Activated effector memory CD4-positive, alpha-beta T cell treated with Interleukin-2 at 50 U/mL for 16 hours (primary cell): ENCODE data around the gene NRK.
"Not testable (repeated sequence)": the region's sequence is repeated elsewhere in the genome, so short reads cannot be mapped to it uniquely, and the experiment has no call there.

Experiments
- DNase-seq: peaks from one replicate; pipeline ENCODE4 v3.0.0-alpha.2; 2020

The NRK gene, protein sequence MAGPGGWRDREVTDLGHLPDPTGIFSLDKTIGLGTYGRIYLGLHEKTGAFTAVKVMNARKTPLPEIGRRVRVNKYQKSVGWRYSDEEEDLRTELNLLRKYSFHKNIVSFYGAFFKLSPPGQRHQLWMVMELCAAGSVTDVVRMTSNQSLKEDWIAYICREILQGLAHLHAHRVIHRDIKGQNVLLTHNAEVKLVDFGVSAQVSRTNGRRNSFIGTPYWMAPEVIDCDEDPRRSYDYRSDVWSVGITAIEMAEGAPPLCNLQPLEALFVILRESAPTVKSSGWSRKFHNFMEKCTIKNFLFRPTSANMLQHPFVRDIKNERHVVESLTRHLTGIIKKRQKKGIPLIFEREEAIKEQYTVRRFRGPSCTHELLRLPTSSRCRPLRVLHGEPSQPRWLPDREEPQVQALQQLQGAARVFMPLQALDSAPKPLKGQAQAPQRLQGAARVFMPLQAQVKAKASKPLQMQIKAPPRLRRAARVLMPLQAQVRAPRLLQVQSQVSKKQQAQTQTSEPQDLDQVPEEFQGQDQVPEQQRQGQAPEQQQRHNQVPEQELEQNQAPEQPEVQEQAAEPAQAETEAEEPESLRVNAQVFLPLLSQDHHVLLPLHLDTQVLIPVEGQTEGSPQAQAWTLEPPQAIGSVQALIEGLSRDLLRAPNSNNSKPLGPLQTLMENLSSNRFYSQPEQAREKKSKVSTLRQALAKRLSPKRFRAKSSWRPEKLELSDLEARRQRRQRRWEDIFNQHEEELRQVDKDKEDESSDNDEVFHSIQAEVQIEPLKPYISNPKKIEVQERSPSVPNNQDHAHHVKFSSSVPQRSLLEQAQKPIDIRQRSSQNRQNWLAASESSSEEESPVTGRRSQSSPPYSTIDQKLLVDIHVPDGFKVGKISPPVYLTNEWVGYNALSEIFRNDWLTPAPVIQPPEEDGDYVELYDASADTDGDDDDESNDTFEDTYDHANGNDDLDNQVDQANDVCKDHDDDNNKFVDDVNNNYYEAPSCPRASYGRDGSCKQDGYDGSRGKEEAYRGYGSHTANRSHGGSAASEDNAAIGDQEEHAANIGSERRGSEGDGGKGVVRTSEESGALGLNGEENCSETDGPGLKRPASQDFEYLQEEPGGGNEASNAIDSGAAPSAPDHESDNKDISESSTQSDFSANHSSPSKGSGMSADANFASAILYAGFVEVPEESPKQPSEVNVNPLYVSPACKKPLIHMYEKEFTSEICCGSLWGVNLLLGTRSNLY (N-terminal part only)

GRCh38 chrX:105822138-105823091 is at the start of gene NRK:
Gene NRK (plus strand): TSS chrX:105822539. CDS start chrX:105822846, 307 bp downstream.
- no peak for DNase-seq

DNA sequence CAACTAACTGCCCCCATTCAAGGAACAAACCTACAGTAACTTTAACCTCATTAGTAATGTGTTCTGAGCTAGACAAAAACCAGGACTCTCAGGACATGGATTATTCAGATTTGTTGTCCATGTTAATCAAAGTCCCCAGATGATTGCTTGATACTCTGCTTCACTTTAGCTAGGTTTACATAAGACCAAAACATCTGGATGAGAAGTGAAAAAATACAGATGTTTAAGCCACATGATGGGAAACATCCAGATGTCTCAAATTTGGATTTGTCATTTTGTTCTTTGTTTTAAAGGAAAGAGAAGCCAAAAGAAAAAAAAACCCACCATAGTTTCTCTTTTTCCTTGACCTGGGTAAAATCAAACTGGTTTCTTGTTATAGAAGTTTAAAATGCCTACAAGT is 48.5 kb upstream of the NRK start:
- DNase-seq: no peak

GRCh38 chrX:105775679-105776078 is 46.7 kb upstream of the NRK start:
- DNase-seq: no peak

DNA sequence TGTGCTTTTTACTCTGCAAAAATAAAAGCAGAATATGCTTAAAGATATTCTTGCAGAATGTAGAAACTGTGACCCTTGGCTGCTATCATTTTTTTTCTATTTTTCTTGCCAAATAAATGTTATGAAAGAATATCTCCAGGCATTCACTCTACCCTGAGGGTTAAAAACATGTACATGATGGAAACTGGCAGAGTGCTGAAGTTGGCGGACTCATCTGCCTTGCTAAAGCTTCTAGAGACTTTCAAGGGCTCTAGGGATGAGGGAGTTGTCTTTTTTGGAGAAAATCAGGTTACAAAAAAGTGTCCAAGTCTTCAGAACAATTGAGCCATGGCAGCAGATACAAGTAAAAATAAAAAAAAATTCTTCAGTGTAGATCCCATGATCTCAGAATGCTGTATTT is 40.5 kb upstream of the NRK start:
- DNase-seq: no peak

GRCh38 chrX:105796877-105797276 is 25.5 kb upstream of the NRK start:
- DNase-seq: not testable (repeated sequence)

DNA sequence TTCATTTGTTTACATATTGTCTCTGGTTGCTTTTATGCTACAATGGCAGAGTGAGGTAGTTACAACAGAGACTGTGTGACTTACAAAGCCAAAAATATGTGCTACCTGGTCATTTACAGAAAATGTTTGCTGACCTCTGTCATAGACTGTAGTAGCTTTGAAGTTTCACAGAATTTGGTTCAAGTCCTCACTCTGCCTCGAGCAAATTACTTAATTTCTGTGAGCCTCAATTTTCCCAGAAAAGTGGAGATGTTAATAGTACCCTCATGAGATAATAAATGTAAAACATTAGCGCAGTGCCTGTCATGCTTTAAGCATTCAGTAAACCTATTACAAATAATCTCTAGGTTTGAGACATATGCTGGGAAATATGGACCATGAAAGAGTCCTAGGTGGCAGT is 18.4 kb upstream of the NRK start:
- DNase-seq: no peak

DNA sequence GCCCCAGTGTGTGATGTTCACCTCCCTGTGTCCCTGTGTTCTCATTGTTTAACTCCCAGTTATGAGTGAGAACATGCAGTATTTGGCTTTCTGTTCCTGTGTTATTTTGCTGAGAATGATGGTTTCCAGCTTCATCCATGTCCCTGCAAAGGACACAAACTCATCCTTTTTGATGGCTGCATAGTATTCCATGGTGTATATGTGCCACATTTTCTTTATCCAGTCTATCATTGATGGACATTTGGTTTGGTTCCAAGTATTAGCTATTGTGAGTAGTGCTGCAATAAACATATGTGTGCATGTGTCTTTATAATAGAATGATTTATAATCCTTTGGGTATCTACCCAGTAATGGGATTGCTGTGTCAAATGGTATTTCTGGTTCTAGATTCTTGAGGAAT is 16.7 kb upstream of the NRK start:
- not testable (repeated sequence) for DNase-seq

DNA sequence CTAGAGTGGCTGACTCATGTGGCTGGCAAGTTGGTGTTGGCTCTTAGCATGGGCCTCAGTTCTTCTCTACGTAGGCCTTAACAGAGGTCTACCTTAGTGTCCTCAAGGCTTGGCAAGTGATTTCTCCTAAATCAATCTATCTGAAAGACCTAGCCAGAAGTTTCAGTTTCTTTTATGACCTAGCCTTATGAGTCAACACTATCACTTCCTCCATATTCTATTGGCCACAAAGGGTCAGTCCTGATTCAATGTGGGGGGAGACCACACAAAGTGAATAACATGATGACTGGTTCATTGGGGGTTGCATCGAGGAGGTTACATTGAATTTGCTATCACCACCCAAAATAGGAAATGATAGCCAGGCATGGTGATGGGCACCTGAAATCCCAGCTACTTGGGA is 5.8 kb upstream of the NRK start:
- DNase-seq: no peak

- no peak for DNase-seq
Observed at GRCh38 chrX:105820247-105820646, 2.1 kb upstream of the NRK start.

DNA sequence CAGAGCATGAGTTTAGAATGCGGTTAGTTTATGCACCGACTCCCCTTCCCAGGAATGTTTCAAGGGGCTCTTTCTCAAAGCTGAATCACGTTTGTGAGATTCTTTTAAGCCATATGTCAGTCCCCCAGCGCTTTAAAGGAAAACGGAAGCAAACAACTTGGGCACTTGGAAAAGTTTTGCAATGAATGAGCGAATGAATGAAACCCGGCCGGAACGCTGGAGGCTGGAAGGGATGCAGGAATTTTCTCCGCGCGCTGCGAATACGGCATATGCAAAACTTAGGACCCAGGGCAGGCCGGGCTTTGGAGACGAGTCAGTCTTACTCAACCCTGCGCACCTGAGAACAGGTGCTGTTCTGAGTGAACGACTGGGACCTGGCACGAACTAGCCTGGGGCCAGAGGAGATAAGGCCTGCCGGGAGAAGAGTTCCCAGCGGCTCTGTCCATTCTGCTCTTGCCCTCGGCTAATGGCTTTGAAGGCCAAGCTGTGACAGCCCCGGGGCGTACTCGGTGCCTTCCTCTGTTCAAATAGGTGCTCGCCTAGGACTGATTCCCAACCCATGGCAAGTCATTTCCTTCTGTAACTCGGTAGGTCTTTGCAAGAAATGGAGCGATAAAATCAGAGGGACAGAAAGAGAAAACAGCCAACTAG is 743 bp upstream of the NRK start:
- no peak for DNase-seq

DNA sequence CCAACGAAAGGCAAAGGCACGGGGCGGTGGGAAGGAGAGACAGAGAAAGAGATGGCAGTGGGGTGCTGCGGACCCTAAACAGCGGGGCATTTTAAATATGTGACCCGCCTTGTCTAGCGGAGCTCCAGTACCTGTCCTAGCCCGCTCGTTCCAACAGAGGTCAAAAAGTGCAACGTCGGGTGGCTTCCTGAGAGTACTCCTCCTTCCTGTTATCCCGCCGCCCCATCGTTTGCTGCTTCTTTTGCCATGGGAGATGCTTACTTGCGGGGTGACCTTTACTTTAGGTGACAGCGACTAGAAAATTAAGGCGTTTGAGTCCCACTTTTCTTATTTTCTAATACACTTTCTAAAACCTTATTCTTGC is 735 bp downstream of the NRK start:
- DNase-seq: no peak

DNA sequence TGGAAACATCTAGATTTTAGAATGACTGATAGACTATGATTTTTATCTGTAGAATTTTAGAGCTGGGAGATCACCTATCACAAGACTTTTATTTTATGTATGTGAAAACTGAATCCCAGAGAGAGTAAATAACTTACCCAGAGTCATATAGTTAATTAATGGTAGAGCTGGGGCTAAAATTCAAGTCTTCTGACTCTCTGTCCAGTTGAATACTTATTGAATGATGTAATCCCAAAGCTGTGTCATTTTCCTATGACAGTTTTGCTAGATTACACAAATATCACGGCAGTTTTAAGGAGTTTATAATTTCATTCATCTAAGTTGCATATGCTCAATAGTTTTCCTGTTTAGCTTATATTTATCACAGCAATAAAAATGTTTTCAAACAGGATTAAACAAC is 6.7 kb downstream of the NRK start:
- no peak for DNase-seq

GRCh38 chrX:105837232-105837631 is 14.9 kb downstream of the NRK start:
- no peak for DNase-seq

- no peak for DNase-seq
Observed at GRCh38 chrX:105845631-105846030, 23.3 kb downstream of the NRK start.

GRCh38 chrX:105850100-105850499 is 27.8 kb downstream of the NRK start:
- not testable (repeated sequence) for DNase-seq

GRCh38 chrX:105865709-105866108 is 43.4 kb downstream of the NRK start:
- no peak for DNase-seq

DNA sequence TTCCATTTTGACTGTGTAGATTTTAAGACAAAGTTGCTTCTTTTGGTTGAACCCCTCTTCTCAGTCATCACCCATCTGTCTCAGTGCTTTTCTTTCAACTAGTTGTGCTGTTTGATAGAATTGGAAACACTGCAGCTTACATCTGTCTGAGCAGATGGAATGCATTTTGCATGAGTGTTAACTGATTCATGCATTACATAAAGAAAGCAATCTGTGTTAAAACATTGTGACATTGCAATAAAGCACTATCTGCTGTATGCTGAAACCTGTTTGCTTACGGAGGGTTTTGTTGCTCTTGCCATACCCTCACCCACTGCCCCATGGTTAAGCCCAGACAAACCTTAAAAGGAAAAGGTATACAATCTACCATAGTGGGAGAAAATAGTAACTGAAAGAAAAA is 47.4 kb downstream of the NRK start:
- DNase-seq: no peak

GRCh38 chrX:105870445-105870844 is 48.1 kb downstream of the NRK start:
- DNase-seq: no peak

- no peak for DNase-seq
Observed at GRCh38 chrX:105872941-105873340, 50.6 kb downstream of the NRK start.

- DNase-seq: no peak
Observed at GRCh38 chrX:105874790-105875189, 52.5 kb downstream of the NRK start.

GRCh38 chrX:105876658-105877057 is 54.3 kb downstream of the NRK start:
- DNase-seq: no peak

DNA sequence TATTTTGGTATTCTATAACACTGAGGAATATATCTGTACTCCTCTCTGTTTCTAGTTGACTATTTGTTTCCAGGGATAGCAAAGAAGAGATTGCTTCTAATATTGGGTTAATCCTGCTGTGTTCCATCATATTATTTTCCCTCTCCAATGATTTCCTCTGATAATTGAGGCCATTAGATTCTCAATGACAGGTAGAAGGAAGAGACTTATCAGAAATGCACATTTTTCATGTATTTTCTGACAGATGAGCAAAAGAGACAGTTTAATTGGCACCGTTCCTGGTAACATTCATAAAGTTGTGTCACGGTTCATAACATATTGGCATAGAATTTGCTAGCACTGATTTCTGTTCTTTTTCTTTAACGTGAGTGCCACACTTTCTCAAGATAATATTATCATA is 58.2 kb downstream of the NRK start:
- no peak for DNase-seq
